Stomach (tissue), 4 donors: ENCODE data around the gene FLVCR2.

Experiments
- POLR2A ChIP-seq, 4 donors: fragments of 450-650 bp; IDR thresholded peaks; one replicate each; pipeline ENCODE4 v1.6.1; 2016; ENCODE audit warnings: antibody characterized with exemption in 4 of 4, control low read depth in 2 of 4, mild to moderate bottlenecking in 1 of 4, moderate library complexity in 1 of 4
- TF ChIP-seq, protein P1 (sequence below), 7 experiments: fragments of 450-650 bp in 4 of 7; fragments of 200-600 bp in 3 of 7; sonication (generic) in 3 of 7; IDR thresholded peaks; one replicate each; pipeline ENCODE4 v1.5.1; 2016 to 2019; ENCODE audit warnings: antibody characterized with exemption in 7 of 7, control low read depth in 2 of 7, mild to moderate bottlenecking in 1 of 7

DNA sequence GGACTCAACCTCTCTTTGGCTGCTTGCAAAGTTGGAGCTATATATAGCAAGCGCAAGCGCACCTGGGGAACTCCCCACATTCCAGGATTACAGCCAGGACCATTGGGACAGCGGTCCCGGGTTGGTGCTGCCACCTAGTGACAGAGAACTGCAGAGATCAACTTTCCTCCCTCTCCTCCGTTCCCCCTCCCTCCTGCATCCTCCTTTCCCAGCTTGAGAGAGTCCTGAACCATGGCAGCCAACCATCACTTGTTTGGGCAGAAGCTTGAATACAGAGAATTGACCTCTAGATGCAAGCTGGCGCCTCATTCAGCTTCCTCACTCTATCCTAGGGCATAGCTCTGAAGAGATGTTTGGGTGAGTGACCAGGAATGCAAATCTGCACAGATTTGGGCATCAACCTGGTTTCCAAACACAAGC lies 17.4 kb upstream of the FLVCR2 start:
- no peak for TF ChIP-seq POLR2A (IDR thresholded peaks at IDR 0.05)
- TF ChIP-seq, protein P1, sequence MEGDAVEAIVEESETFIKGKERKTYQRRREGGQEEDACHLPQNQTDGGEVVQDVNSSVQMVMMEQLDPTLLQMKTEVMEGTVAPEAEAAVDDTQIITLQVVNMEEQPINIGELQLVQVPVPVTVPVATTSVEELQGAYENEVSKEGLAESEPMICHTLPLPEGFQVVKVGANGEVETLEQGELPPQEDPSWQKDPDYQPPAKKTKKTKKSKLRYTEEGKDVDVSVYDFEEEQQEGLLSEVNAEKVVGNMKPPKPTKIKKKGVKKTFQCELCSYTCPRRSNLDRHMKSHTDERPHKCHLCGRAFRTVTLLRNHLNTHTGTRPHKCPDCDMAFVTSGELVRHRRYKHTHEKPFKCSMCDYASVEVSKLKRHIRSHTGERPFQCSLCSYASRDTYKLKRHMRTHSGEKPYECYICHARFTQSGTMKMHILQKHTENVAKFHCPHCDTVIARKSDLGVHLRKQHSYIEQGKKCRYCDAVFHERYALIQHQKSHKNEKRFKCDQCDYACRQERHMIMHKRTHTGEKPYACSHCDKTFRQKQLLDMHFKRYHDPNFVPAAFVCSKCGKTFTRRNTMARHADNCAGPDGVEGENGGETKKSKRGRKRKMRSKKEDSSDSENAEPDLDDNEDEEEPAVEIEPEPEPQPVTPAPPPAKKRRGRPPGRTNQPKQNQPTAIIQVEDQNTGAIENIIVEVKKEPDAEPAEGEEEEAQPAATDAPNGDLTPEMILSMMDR (IDR thresholded peaks at IDR 0.05), result peak in 5 of 7 experiments; percentile 51 to 77 (median 68)
